GM19239 (cell line): ENCODE results near the gene PRSS33.

Experiments used
- DNase-seq: peaks from one replicate; pipeline ENCODE4 v3.0.0; 2011; ENCODE audit warnings: low spot score; ENCODE audit not compliant: insufficient read length
- FAIRE-seq: peaks from 2 replicates; lab custom pipeline; 2011; peaks lifted over from hg19 to GRCh38; lab: Jason Lieb, UNC

The PRSS33 gene

GRCh38 chr16:2821487-2822157 is 34.3 kb upstream of the PRSS33 start:
- no peak for FAIRE-seq
- DNase-seq, result no peak

- FAIRE-seq, result no peak
- no peak for DNase-seq
These were observed 33.6 kb upstream of the PRSS33 start for GRCh38 chr16:2820836-2821486.

- FAIRE-seq (no peak), DNase-seq (no peak)
These were observed 32.8 kb upstream of the PRSS33 start for GRCh38 chr16:2819939-2820835.

- DNase-seq (no peak), FAIRE-seq (no peak)
These were observed 32.0 kb upstream of the PRSS33 start for GRCh38 chr16:2819179-2819938.

- no peak for FAIRE-seq
These were observed 31.0 kb upstream of the PRSS33 start for GRCh38 chr16:2818272-2818876.

GRCh38 chr16:2817340-2818271 is 30.2 kb upstream of the PRSS33 start:
- no peak for DNase-seq
- FAIRE-seq, result no peak

More at GRCh38 chr16:2818272-2818876, 31.0 kb upstream of the PRSS33 start:
- DNase-seq, result no peak

GRCh38 chr16:2816751-2817339 is 29.5 kb upstream of the PRSS33 start, which contains the start of gene PRSS21:
Gene PRSS21 (plus strand): TSS chr16:2817237. CDS start chr16:2817269, 32 bp downstream.
- FAIRE-seq (no peak), DNase-seq (no peak)

GRCh38 chr16:2815299-2815771 is 28.0 kb upstream of the PRSS33 start:
- DNase-seq (no peak), FAIRE-seq (no peak)

GRCh38 chr16:2814551-2815298 is 27.4 kb upstream of the PRSS33 start:
- DNase-seq, result no peak
- FAIRE-seq, result no peak

- no peak for FAIRE-seq
These were observed 26.4 kb upstream of the PRSS33 start for GRCh38 chr16:2813771-2814221.

GRCh38 chr16:2811703-2812471 is 24.5 kb upstream of the PRSS33 start:
- no peak for DNase-seq
- no peak for FAIRE-seq

More at GRCh38 chr16:2813771-2814221, 26.4 kb upstream of the PRSS33 start:
- DNase-seq, result no peak

- FAIRE-seq (no peak), DNase-seq (no peak)
These were observed 23.3 kb upstream of the PRSS33 start for GRCh38 chr16:2810651-2811050.

GRCh38 chr16:2809149-2809760 is 21.9 kb upstream of the PRSS33 start:
- no peak for DNase-seq
- no peak for FAIRE-seq

- DNase-seq (no peak), FAIRE-seq (no peak)
These were observed 20.8 kb upstream of the PRSS33 start for GRCh38 chr16:2808181-2808580.

GRCh38 chr16:2806286-2806685 is 18.9 kb upstream of the PRSS33 start:
- FAIRE-seq, result no peak
- DNase-seq, result no peak

- FAIRE-seq (no peak), DNase-seq (no peak)
These were observed 17.4 kb upstream of the PRSS33 start for GRCh38 chr16:2804728-2805127.
